ENCODE data around the gene PARD6B. TPM values are rescaled to one million over a fixed set of nuclear protein-coding genes. Genes with fewer than 3 reads are reported as not detected.
"Not testable (repeated sequence)": the region's sequence is repeated elsewhere in the genome, so short reads cannot be mapped to it uniquely, and the experiment has no call there.

The PARD6B gene
- polyA plus RNA-seq, 1 donor: 10.9 TPM

DNA sequence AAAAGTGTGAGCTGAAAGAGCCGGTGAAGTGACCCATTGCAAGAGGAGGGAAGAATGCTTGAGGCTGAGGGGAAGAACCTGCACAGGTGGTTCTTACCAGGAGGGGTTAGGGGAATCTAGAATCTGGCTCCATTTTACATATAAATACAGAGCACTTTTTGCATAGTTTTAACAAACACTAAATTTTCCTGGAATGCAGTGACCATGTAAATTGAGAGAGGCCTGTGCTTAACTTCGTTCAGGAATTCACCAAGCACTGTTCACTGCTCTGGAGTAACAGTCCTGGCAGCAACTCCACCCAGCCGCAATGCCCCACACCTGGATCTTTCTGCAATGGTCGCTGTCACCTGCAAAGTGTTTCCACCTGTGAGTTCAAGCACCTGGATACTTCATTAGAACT is 26.9 kb upstream of the PARD6B start:
- H3K27ac ChIP-seq (ENCODE audit: low read length): no peak overlapping the region
- H3K27me3 ChIP-seq (ENCODE audit: control insufficient read depth, insufficient read depth, low read length): no peaks in the 10 kb centered on the region
- no peak for DNase-seq
- no CpG with 5 or more reads among the region's 4 CpGs for WGBS (ENCODE audit: insufficient coverage, low lambda C conversion rate)
- H3K9me3 ChIP-seq (ENCODE audit: control insufficient read depth, low read depth, low read length): no peaks in the 10 kb centered on the region
- no peak overlapping the region for H3K4me3 ChIP-seq (ENCODE audit: low read length)
- no peaks in the 10 kb centered on the region for H3K36me3 ChIP-seq (ENCODE audit: control insufficient read depth, insufficient read depth, low read length)
- H3K4me1 ChIP-seq (ENCODE audit: control insufficient read depth, insufficient read depth, low read length): no peaks in the 10 kb centered on the region

DNA sequence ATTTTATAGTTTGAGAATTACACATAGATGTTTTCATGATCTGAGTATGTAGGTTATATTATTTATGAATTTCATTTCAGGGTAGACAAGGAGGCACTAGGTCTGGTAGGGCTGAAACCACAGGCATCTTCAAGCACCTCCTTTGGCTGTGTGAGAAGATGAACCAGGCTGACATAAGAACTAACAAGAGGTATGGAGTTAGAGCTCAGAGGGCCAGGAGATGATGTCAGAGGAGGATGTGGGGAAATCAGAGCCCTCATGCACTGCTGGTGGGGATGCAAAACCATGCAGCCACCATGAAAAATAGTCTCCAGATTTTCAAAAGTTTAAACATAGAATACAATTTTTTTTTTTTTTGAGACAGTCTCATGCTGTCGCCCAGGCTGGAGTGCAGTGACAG is 26.4 kb upstream of the PARD6B start:
- no CpG with 5 or more reads among the region's 1 CpG for WGBS (ENCODE audit: insufficient coverage, low lambda C conversion rate)
- no peak overlapping the region for H3K4me3 ChIP-seq (ENCODE audit: low read length)
- no peaks in the 10 kb centered on the region for H3K4me1 ChIP-seq (ENCODE audit: control insufficient read depth, insufficient read depth, low read length)
- no peak overlapping the region for H3K27ac ChIP-seq (ENCODE audit: low read length)
- no peaks in the 10 kb centered on the region for H3K27me3 ChIP-seq (ENCODE audit: control insufficient read depth, insufficient read depth, low read length)
- no peak for DNase-seq
- no peaks in the 10 kb centered on the region for H3K9me3 ChIP-seq (ENCODE audit: control insufficient read depth, low read depth, low read length)
- no peaks in the 10 kb centered on the region for H3K36me3 ChIP-seq (ENCODE audit: control insufficient read depth, insufficient read depth, low read length)

DNA sequence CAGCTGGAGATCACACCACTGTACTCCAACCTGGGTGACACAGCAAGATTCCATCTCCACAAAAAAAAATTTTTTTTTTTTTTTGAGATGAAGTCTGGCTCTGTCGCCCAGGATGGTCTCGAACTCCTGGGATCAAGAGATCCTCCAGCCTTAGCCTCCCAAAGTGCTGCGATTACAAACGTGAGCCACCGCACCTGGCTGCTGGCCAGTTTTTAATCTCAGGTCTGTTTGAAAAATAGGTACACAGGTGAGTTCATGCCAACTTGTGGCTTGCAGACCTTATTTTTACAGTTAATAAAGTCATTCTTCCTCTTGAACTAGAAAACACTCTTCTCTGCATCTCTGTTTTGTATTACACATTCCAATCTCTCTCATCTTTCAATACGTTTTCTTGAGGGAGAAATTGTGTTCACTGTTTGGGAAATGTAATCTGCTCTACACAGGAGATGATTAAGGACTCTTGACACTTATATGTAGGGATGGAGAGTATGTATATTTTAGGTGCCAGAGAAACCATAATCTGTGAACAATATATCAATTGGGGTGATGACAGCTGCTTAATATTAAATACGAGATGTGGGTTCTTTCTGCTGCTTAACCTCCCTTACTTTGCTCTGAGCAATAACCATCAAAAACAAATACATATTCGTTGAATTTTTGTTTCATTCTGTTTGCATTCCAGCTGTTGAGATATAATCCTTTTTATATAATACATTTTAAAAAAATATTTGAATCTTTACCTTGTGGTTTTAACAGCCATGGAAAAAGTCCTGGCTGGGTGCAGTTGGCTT is 22.3 kb upstream of the PARD6B start:
- Histone ChIP-seq H3K4me3 (ENCODE audit: low read length) (no peak overlapping the region), H3K9me3 (ENCODE audit: control insufficient read depth, low read depth, low read length) (no peaks in the 10 kb centered on the region), H3K27ac (ENCODE audit: low read length) (no peak overlapping the region), H3K27me3 (ENCODE audit: control insufficient read depth, insufficient read depth, low read length) (no peaks in the 10 kb centered on the region), H3K4me1 (ENCODE audit: control insufficient read depth, insufficient read depth, low read length) (no peaks in the 10 kb centered on the region), H3K36me3 (ENCODE audit: control insufficient read depth, insufficient read depth, low read length) (no peaks in the 10 kb centered on the region)
- 60% methylated on average over 2 of the region's 8 CpGs for WGBS (ENCODE audit: insufficient coverage, low lambda C conversion rate)
- no peak for DNase-seq

DNA sequence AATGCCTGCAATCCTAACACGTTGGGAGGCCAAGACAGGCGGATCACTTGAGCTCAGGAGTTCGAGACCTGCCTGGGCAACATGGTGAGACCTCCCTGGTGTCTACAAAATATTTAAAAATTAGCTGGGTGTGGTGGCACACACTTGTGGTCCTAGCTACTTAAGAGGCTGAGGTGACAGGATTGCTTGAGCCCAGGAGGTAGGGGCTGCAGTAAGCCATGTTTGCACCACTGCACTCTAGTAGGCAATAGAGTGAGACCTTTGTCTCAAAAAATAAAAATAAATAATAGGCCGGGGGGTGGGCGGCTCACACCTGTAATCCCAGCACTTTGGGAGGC is 21.8 kb upstream of the PARD6B start:
- WGBS (ENCODE audit: insufficient coverage, low lambda C conversion rate): no CpG with 5 or more reads among the region's 5 CpGs
- Histone ChIP-seq H3K4me3 (ENCODE audit: low read length) (no peak overlapping the region), H3K9me3 (ENCODE audit: control insufficient read depth, low read depth, low read length) (no peaks in the 10 kb centered on the region), H3K4me1 (ENCODE audit: control insufficient read depth, insufficient read depth, low read length) (no peaks in the 10 kb centered on the region), H3K27ac (ENCODE audit: low read length) (no peak overlapping the region), H3K36me3 (ENCODE audit: control insufficient read depth, insufficient read depth, low read length) (no peaks in the 10 kb centered on the region), H3K27me3 (ENCODE audit: control insufficient read depth, insufficient read depth, low read length) (no peaks in the 10 kb centered on the region)
- no peak for DNase-seq

DNA sequence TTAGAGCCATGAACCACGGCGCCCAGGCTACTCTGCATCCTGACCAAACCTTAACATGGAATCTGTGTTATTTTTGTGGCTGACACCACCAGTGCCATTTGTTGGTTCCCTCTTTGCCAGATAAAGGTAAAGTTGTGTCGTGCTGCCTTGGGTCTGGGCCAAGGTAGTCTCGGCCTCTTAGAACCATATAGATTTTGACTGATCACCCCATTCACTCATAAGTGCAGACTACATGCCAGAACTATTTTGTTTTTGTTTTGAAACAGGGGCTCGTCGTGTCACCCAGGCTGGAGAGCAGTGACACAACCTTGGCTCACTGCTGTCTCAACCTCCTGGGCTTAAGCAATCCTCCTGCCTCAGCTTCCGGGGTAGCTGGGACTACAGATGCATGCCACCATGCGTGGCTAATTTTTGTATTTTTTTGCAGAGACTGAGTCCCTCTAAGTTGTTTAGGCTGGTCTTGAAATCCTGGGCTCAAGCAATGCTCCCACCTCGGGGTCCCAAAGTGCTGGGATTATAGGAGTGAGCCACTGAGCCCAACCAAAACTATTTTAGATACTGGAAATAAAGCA is 20.8 kb upstream of the PARD6B start:
- 80% methylated on average over 1 of the region's 9 CpGs for WGBS (ENCODE audit: insufficient coverage, low lambda C conversion rate)
- no peak for DNase-seq
- H3K27ac ChIP-seq (ENCODE audit: low read length): no peak overlapping the region

DNA sequence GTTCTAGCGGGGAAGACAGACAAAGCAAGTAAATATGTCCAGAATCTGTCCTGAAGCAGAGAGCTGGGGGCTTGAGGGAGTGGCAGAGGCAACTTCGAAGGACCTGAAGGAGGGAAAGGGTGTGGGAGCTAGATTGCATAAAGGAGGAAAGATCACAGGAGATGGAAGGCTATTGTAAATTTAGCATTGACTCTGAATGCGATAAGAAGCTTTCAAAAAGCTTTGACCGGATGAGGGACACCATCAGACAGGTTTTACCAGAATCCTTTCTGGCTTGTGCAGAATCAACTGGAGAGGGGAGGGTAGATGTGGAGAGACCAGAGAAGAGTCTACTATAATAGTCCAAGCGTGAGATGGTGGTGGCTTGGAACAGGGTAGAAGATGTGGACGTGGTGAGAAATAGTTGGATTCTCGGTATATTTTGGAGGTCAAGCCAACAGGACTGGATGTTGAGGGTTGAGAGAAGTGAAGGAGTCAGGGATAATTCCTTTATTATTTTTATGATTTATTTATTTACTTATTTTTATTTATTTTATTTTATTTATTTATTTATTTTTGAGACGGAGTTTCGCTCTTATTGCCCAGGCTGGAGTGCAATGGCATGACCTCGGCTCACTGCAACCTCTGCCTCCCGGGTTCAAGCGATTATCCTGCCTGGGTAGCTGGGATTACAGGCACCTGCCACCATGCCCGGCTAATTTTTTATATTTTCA is 20.1 kb upstream of the PARD6B start:
- no peak for DNase-seq
- Histone ChIP-seq H3K4me3 (ENCODE audit: low read length) (no peak overlapping the region), H3K27ac (ENCODE audit: low read length) (no peak overlapping the region), H3K27me3 (ENCODE audit: control insufficient read depth, insufficient read depth, low read length) (no peaks in the 10 kb centered on the region), H3K9me3 (ENCODE audit: control insufficient read depth, low read depth, low read length) (no peaks in the 10 kb centered on the region), H3K4me1 (ENCODE audit: control insufficient read depth, insufficient read depth, low read length) (no peaks in the 10 kb centered on the region), H3K36me3 (ENCODE audit: control insufficient read depth, insufficient read depth, low read length) (no peaks in the 10 kb centered on the region)
- 95% methylated on average over 2 of the region's 13 CpGs for WGBS (ENCODE audit: insufficient coverage, low lambda C conversion rate)

More for the DNA sequence above, 20.8 kb upstream of the PARD6B start:
- no peaks in the 10 kb centered on the region for H3K4me1 ChIP-seq (ENCODE audit: control insufficient read depth, insufficient read depth, low read length)
- H3K27me3 ChIP-seq (ENCODE audit: control insufficient read depth, insufficient read depth, low read length): no peaks in the 10 kb centered on the region
- no peak overlapping the region for H3K4me3 ChIP-seq (ENCODE audit: low read length)
- H3K36me3 ChIP-seq (ENCODE audit: control insufficient read depth, insufficient read depth, low read length): no peaks in the 10 kb centered on the region
- H3K9me3 ChIP-seq (ENCODE audit: control insufficient read depth, low read depth, low read length): no peaks in the 10 kb centered on the region

DNA sequence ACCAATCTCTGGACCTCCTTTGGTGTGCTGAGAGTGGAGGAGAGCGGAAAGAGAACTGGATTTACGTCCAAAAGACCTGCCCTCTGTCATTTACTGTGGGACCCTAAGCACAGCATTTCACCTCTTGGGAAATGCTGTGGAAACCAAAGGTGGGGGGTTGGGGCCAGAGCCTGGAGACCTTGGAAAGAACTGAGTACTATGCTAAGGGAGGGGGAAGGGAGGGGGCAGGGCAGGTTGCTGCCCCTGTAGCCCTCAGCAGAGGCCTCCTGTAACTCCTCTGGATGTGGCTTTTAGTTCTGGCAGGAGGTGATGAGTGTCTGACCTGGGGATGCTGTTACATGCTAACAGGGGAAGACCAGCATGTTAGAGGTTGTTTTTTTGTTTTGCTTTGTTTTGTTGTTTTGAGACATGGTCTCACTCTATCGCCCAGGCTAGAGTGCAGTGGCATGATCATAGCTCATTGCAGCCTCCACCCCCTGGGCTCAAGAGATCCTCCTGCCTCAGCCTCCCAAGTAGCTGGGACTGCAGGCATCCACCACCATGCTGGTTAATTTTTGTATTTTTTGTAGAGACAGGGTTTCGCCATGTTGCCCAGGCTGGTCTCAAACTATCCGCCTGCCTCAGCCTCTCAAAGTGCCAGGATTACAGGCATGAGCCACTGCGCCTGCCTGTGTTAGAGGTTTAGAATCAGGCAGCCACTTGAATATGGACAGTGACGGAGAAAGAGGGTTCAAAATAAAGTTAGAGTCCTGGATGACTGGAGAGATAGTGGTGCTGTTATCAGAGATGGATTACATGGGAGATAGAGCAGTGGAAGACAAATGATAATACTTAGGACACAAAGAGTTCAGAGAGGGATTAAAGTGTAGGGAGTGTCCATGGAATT is 18.4 kb upstream of the PARD6B start:
- H3K4me1 ChIP-seq (ENCODE audit: control insufficient read depth, insufficient read depth, low read length): no peaks in the 10 kb centered on the region

DNA sequence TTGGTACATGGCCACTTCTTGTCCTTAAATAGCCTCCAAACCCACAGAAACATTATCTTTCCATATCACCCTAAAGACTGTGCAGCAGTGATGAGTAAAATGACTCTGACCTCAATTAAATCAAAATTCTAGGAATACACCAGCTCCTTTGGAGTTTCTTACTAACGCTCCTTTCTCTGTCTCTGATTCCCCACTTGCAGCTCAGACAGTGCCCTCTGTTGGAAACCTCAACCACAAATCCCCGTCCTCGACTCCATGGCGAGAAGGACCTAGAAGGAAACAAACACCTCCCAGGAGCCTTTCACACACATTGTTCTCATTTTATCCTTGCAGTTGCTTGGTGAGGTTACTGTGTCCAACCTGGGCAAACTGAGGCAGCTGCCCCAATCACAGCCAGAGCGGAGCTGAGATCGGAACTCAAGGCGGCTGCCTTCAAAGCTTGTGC is 17.7 kb upstream of the PARD6B start:
- H3K36me3 ChIP-seq (ENCODE audit: control insufficient read depth, insufficient read depth, low read length): no peaks in the 10 kb centered on the region
- H3K4me1 ChIP-seq (ENCODE audit: control insufficient read depth, insufficient read depth, low read length): no peaks in the 10 kb centered on the region
- peak in 1 of 2 donors; percentile 41 for DNase-seq
- WGBS (ENCODE audit: insufficient coverage, low lambda C conversion rate): 50% methylated on average over 1 of the region's 7 CpGs
- H3K9me3 ChIP-seq (ENCODE audit: control insufficient read depth, low read depth, low read length): no peaks in the 10 kb centered on the region
- H3K27me3 ChIP-seq (ENCODE audit: control insufficient read depth, insufficient read depth, low read length): no peaks in the 10 kb centered on the region
- H3K27ac ChIP-seq (ENCODE audit: low read length): no peak overlapping the region
- no peak overlapping the region for H3K4me3 ChIP-seq (ENCODE audit: low read length)

More for the DNA sequence above, 18.4 kb upstream of the PARD6B start:
- Histone ChIP-seq H3K4me3 (ENCODE audit: low read length) (no peak overlapping the region), H3K36me3 (ENCODE audit: control insufficient read depth, insufficient read depth, low read length) (no peaks in the 10 kb centered on the region), H3K27me3 (ENCODE audit: control insufficient read depth, insufficient read depth, low read length) (no peaks in the 10 kb centered on the region), H3K9me3 (ENCODE audit: control insufficient read depth, low read depth, low read length) (no peaks in the 10 kb centered on the region), H3K27ac (ENCODE audit: low read length) (no peak overlapping the region)
- no peak for DNase-seq
- WGBS (ENCODE audit: insufficient coverage, low lambda C conversion rate): 90% methylated on average over 1 of the region's 7 CpGs

DNA sequence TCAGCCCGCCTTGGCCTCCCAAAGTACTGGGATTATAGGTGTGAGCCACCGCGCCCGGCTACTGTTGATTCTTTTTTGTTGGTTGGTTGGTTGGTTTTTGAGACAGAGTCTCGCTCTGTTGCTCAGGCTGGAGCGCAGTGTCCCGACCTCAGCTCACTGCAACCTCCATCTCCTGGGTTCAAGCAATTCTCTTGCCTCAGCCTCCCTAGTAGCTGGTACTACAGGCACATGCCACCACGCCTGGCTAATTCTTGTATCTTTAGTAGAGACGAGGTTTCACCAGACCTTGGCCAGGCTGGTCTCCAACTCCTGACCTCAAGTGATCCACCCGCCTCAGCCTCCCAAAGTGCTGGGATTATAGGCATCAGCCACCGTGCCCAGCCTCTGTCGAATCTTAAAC is 17.0 kb upstream of the PARD6B start:
- not testable (repeated sequence) for H3K27ac ChIP-seq (ENCODE audit: low read length); H3K4me3 ChIP-seq (ENCODE audit: low read length); DNase-seq; H3K27me3 ChIP-seq (ENCODE audit: control insufficient read depth, insufficient read depth, low read length); H3K9me3 ChIP-seq (ENCODE audit: control insufficient read depth, low read depth, low read length); H3K36me3 ChIP-seq (ENCODE audit: control insufficient read depth, insufficient read depth, low read length); H3K4me1 ChIP-seq (ENCODE audit: control insufficient read depth, insufficient read depth, low read length)
- no CpG with 5 or more reads among the region's 12 CpGs for WGBS (ENCODE audit: insufficient coverage, low lambda C conversion rate)

DNA sequence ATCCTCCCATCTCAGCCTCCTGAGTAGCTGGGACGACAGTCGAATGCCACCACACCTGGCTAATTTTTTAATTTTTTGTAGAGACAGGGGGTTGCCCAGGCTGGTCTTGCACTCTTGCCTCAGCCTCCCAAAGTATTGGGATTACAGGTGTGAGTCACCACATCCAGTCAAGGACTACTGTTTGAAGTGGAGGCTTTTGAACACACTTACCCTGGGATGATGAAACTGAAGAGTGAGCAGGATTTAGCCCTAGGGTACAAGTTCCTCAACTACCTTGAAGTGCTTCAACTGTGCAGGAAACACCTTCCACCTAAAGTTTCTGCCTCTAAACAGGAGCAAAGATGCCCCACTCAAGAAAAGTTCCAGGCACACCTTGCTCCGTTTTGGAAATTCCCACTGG is 15.7 kb upstream of the PARD6B start:
- no peak for DNase-seq
- Histone ChIP-seq H3K27ac (ENCODE audit: low read length) (no peak overlapping the region), H3K27me3 (ENCODE audit: control insufficient read depth, insufficient read depth, low read length) (no peaks in the 10 kb centered on the region), H3K4me3 (ENCODE audit: low read length) (no peak overlapping the region), H3K4me1 (ENCODE audit: control insufficient read depth, insufficient read depth, low read length) (no peaks in the 10 kb centered on the region), H3K9me3 (ENCODE audit: control insufficient read depth, low read depth, low read length) (no peaks in the 10 kb centered on the region), H3K36me3 (ENCODE audit: control insufficient read depth, insufficient read depth, low read length) (no peaks in the 10 kb centered on the region)
- no CpG with 5 or more reads among the region's 3 CpGs for WGBS (ENCODE audit: insufficient coverage, low lambda C conversion rate)
